Femur (tissue), 1 donor: ENCODE measurements around the gene PTPRG.

Source experiments
- DNase-seq: peaks from one replicate; pipeline ENCODE4 v3.0.0-alpha.2; 2017

PTPRG gene

GRCh38 chr3:61774279-61774890 lies 213.0 kb downstream of the PTPRG start:
- DNase-seq: no peak

DNA sequence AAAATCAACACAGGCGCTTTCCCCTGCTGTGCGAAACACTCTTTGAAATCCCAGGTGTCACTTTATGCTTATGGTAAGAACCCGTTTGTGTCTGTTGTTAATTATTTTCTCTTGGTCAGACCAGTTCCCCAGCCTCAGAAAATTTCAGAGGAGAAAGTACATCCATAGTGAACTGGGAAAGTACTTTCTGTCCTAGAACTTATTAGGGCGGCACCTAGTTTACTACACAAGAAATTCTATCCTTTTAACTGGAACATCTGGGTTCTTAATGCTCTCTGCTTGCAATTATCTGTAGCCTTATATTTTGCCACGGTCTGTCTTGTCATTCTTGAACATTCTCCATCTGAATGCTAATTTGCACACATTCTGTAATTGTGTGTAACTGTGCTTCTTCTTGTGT lies 215.0 kb downstream of the PTPRG start:
- no peak for DNase-seq

GRCh38 chr3:61777483-61777882 lies 216.1 kb downstream of the PTPRG start:
- DNase-seq: no peak

GRCh38 chr3:61778095-61778494 lies 216.7 kb downstream of the PTPRG start:
- no peak for DNase-seq

GRCh38 chr3:61780016-61780415 lies 218.6 kb downstream of the PTPRG start:
- DNase-seq: no peak

- DNase-seq: no peak
These were observed 219.3 kb downstream of the PTPRG start for GRCh38 chr3:61780455-61781228.

GRCh38 chr3:61783993-61784718 lies 222.8 kb downstream of the PTPRG start:
- DNase-seq: no peak

DNA sequence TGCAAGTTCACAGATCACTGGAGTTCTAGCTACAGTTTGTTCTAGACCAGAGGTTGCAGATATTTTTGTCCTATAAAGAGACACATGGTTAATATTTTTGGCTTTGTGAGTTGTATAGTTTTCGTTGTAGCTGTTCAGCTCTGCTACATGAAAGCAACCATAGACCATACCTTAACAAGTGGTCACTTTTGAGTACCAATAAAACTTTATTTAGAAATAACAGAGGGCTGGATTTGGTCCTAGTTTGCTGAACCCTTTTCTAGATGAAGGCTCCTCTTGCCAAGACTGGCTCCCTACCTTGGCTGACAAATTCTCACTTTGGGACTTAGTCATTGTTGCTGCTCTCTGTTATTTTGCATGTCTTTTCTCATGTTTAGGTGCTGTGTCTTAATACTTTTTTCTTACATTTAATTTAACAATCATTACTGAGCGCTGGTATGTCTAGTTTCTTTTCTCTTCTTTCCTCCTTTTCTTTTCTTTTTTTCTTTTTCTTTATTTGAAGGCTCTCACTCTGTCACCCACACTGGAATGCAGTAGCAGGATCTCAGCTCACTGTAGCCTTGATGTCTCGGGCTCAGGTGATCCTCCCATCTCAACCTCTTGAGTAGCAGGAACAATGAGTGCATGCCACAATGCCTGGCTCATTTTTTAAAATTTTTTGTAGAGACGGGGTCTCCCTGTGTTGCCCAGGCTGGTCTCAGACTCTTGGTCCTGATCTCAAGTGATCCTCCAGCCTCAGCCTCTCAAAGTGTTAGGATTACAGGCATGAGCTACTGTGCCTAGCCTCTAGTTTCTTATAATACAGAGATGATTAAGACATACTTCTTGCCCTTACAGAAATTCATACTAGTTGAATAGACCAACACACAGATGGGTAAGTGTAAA lies 227.5 kb downstream of the PTPRG start:
- DNase-seq: no peak

GRCh38 chr3:61789861-61790260 lies 228.5 kb downstream of the PTPRG start:
- no peak for DNase-seq

DNA sequence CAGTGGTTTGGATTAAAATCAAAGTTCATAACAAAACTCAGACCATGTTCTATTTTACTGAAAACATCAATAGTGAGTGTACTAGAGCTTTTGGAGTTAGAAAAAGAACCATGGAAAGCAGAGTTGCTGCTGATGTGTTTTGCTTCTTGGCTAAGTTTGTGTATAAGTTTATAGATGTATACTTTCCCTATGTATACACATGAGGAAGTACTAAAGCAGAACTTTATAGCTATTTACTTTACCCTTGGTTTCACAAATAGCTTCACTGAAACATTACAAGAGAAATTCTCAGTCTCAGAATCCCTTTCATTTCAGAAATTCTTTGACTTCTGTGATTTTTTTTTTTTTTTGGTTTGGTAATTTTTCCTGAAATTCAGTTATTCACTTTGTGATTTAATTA lies 229.0 kb downstream of the PTPRG start:
- no peak for DNase-seq

GRCh38 chr3:61793056-61793455 lies 231.7 kb downstream of the PTPRG start:
- DNase-seq: no peak

DNA sequence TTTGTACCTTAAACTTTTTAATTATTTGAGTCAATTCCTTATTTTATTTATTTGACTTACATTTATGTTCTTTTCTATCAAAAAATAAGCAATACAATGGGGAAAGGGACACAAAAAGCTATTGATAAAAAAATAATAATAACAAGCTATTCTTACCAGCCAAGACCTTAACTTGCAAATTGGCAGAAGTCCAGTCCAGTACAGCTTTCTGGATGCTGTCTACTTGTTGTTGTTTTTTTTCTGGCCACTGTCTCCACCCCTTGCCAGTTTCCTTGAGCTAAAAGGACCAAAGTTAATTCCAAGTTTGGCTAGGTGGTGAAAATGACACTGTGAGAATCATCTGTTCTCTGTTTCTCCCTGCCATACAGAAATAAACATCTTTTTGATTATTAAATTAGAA lies 232.2 kb downstream of the PTPRG start:
- DNase-seq: no peak

DNA sequence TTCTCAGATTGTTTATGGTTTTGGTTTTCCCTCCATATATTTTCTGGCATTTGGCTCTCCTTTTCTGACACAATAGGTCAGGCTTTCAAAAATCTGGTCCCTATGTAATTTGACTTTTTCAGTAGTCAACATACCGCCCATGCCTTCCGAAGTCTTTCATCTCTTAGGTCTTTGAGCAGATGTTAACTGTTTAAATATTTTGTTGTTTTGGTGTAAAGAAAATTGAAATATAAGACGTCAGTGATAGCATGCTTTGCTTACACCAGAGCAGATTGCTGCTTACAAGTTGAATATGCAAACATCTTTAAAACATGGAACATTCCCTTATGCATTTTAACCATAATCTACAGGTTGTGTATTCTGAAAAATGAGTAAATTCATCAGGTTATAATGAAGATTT lies 233.0 kb downstream of the PTPRG start:
- DNase-seq: no peak

DNA sequence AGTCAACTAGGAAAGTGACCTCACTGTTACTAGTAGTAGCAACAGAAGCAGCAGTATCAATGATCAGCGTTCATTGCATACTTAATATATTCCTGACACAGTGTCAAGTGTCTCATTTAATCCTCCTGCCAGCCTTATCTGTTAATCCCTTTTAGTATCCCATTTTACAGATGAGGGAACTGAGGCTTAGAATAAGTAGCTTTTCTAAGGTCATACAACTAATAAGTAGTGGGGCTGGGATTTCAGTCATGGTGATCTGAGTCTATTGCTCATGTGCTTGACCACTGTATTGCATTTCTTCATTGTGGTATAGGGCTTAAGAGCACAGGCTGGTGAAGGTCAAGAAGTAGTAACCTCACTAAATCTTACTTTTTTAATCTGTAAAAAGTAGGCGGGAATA lies 233.6 kb downstream of the PTPRG start:
- DNase-seq: no peak

DNA sequence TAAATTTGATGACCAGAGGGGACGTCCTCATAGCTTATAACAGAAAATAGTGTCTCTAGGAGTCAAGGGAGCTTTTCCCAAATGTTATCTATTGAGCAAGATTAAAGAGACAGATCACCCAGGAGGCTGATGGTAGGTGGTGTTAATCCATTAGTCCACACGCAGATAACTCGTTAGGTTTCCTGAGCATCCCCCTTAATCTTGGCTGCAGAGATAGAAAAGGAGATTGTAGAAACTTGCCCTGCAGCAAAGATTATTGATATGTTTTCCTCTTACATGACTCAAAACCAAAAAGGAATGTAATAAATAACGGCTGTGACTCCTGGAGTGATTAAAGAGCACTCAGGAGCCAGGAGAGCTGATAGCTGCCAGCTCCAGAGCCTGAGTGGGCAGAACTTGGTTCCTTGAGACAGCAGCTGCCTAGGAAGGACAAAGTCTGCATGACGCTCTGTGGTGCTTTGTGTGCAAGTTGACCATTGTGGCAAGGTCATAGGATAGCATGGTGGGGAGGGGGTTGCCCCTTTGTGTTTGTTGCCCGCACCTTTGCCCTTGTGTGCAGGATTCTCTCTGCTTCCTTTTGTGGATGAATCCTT lies 234.8 kb downstream of the PTPRG start:
- DNase-seq: no peak

GRCh38 chr3:61796911-61797310 lies 235.5 kb downstream of the PTPRG start:
- no peak for DNase-seq

GRCh38 chr3:61802772-61803171 lies 241.4 kb downstream of the PTPRG start:
- no peak for DNase-seq

DNA sequence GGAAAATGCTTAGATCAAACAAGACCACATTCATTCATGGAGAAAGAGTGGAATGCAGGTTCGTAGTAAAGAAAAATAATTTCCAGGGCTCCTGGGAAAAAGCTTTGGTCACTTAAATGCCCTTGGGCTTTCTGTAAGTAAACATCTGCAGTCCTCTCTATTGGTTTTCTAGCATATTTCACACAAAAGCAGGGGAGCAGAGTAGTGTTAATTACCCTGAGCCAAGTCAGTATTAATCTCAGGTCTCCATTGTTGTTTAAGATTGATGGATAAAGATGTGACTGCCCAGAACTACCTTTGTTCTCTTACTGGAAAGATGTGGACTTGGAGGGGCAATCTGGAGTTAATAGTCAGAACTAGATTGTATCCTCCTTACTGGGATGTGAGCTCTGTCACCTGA lies 242.6 kb downstream of the PTPRG start:
- no peak for DNase-seq

DNA sequence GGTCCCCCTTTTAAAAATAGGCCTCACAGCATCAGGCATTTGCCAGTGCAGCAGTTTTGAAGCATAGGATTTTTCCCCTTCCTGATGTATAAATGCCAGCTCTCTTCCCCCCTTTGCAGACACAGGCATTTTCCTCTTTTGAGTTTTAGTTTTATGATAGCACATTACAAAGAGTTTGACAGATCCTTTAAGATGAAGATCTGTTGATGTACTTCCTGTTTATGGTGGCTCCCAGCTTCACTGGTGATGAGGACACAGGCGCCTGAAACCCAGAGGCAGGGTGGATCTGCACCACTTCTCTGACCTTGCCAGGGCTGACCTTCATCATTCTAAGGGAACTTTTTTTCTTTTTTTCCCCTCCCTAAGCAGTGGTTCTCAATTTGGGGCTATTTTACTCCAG lies 243.4 kb downstream of the PTPRG start:
- DNase-seq: no peak

GRCh38 chr3:61805510-61806080 lies 244.2 kb downstream of the PTPRG start:
- no peak for DNase-seq

- no peak for DNase-seq
These were observed 245.4 kb downstream of the PTPRG start for GRCh38 chr3:61806810-61807209.

DNA sequence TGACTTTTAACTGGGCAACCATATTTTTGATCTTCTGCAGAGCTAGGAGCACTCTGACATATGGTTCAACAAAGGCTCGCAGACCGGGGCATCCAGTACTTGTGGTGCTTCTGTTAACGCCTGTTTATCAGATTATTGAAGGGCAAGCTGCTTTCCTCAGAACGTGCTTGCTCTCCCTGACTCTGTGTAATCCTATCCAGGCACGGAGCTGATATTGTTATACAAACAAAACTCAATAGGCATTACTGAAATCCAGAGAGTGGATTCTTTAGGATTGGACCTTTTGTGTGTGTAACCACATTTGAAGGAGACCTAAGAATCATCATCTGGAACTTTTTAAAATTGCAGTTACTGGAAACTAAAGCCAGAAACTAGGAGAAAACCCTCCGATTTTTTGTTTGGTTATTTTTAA lies 246.5 kb downstream of the PTPRG start:
- DNase-seq: no peak
